Upper lobe of left lung (tissue), 4 donors: ENCODE data around the gene MAST4.

Experiments used
- POLR2AphosphoS5 ChIP-seq, 2 donors: sonication (generic); formaldehyde crosslinking; IDR thresholded peaks; one replicate each; pipeline ENCODE4 v1.5.1; 2017; ENCODE audit warnings: antibody characterized with exemption in 2 of 2
- TF ChIP-seq, protein P1 (sequence below), 6 experiments: fragments of 450-650 bp in 4 of 6; fragments of 200-600 bp in 2 of 6; sonication (generic) in 2 of 6; IDR thresholded peaks; one replicate each; pipeline ENCODE4 v1.5.1; 2016 to 2019; ENCODE audit warnings: antibody characterized with exemption in 6 of 6

- TF ChIP-seq, protein P1, sequence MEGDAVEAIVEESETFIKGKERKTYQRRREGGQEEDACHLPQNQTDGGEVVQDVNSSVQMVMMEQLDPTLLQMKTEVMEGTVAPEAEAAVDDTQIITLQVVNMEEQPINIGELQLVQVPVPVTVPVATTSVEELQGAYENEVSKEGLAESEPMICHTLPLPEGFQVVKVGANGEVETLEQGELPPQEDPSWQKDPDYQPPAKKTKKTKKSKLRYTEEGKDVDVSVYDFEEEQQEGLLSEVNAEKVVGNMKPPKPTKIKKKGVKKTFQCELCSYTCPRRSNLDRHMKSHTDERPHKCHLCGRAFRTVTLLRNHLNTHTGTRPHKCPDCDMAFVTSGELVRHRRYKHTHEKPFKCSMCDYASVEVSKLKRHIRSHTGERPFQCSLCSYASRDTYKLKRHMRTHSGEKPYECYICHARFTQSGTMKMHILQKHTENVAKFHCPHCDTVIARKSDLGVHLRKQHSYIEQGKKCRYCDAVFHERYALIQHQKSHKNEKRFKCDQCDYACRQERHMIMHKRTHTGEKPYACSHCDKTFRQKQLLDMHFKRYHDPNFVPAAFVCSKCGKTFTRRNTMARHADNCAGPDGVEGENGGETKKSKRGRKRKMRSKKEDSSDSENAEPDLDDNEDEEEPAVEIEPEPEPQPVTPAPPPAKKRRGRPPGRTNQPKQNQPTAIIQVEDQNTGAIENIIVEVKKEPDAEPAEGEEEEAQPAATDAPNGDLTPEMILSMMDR (IDR thresholded peaks at IDR 0.05) = no peak
- TF ChIP-seq POLR2AphosphoS5 (IDR thresholded peaks at IDR 0.05) = peak in 1 of 2 donors; percentile 67
Observed at GRCh38 chr5:67095346-67096171, 499.4 kb downstream of the MAST4 start.
